Tibial nerve (tissue), 4 donors: ENCODE measurements around the gene ARG2.

ENCODE experiments used
- EP300 ChIP-seq, 2 donors: sonication (generic); formaldehyde crosslinking; IDR thresholded peaks; one replicate each; pipeline ENCODE4 v1.6.1; 2017; ENCODE audit warnings: antibody characterized with exemption in 2 of 2, mild to moderate bottlenecking in 1 of 2
- POLR2A ChIP-seq, 2 donors: fragments of 450-650 bp; IDR thresholded peaks; one replicate each; pipeline ENCODE4 v1.6.1; 2017; ENCODE audit warnings: antibody characterized with exemption in 2 of 2, mild to moderate bottlenecking in 2 of 2, moderate library complexity in 2 of 2
- TF ChIP-seq, protein P1 (sequence below), 5 experiments: fragments of 200-600 bp in 3 of 5; fragments of 450-650 bp in 2 of 5; sonication (generic) in 3 of 5; IDR thresholded peaks; one replicate each; pipeline ENCODE4 v1.5.1; 2016 to 2019; ENCODE audit warnings: antibody characterized with exemption in 5 of 5, mild to moderate bottlenecking in 3 of 5, moderate library complexity in 2 of 5

DNA sequence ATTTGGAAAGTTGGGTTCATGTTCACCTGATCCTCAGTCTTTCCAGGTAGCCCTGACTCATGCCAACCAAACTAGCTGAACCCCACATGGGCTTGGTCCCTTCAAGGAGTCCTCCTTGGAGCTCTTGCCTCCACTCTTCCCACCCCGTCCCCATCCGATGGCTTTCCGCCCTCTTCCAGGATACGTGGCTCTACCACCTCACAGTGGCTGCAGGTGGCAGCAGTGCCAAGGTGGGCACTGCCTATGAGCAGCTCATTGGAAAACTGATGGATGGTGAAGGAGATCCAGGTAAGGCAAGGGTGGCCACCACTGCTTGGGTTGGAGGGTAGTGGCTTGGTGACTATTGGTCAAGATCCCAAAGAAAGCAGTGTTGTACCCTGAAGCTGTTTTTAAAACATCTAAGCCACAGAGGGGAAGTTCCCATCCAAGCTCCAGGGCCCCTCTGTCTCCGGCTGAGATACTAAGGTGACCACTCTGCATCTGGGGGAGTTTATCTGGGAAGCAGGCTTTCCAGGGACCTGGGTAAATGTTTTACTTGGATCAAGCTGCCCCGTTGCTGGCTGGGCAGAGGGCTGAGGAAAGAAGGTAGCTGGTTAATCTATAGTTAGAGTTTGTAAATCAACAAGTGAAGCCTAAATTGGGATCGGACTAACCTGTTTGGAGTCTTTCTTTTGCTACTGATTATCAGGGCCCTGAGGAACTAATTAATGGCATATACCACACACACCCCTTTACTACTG is 43.3 kb upstream of the ARG2 start:
- TF ChIP-seq, protein P1, sequence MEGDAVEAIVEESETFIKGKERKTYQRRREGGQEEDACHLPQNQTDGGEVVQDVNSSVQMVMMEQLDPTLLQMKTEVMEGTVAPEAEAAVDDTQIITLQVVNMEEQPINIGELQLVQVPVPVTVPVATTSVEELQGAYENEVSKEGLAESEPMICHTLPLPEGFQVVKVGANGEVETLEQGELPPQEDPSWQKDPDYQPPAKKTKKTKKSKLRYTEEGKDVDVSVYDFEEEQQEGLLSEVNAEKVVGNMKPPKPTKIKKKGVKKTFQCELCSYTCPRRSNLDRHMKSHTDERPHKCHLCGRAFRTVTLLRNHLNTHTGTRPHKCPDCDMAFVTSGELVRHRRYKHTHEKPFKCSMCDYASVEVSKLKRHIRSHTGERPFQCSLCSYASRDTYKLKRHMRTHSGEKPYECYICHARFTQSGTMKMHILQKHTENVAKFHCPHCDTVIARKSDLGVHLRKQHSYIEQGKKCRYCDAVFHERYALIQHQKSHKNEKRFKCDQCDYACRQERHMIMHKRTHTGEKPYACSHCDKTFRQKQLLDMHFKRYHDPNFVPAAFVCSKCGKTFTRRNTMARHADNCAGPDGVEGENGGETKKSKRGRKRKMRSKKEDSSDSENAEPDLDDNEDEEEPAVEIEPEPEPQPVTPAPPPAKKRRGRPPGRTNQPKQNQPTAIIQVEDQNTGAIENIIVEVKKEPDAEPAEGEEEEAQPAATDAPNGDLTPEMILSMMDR (IDR thresholded peaks at IDR 0.05): no peak
- TF ChIP-seq POLR2A (IDR thresholded peaks at IDR 0.05): no peak
- TF ChIP-seq EP300 (IDR thresholded peaks at IDR 0.05): no peak
